Gastroesophageal sphincter (tissue), 3 donors: ENCODE data around the gene SGTB.

Experiments
- CTCF ChIP-seq, 4 experiments: fragments of 200-600 bp in 2 of 4; fragments of 450-650 bp in 2 of 4; sonication (generic) in 1 of 4; IDR thresholded peaks; one replicate each; pipeline ENCODE4 v1.5.1; 2017 to 2019; ENCODE audit warnings: antibody characterized with exemption in 4 of 4, mild to moderate bottlenecking in 2 of 4, moderate library complexity in 2 of 4
- POLR2A ChIP-seq, 2 donors: fragments of 450-650 bp; IDR thresholded peaks; one replicate each; pipeline ENCODE4 v1.6.1; 2017; ENCODE audit warnings: antibody characterized with exemption in 2 of 2, mild to moderate bottlenecking in 2 of 2, moderate library complexity in 1 of 2

GRCh38 chr5:65721720-65722574 is at the start of gene SGTB, which contains the start of gene NLN:
- TF ChIP-seq CTCF (IDR thresholded peaks at IDR 0.05) (peak in 1 of 4 experiments; percentile 5), POLR2A (IDR thresholded peaks at IDR 0.05) (peak; percentile 35 to 36)
